Type B pancreatic cell (in vitro differentiated cells): ENCODE measurements around the gene LGR6. TPM values are rescaled to one million over a fixed set of nuclear protein-coding genes. Genes with fewer than 3 reads are reported as not detected.

Experiments used
- DNase-seq: peaks from one replicate; pipeline ENCODE4 v3.0.0; 2021; ENCODE audit warnings: mixed read lengths; ENCODE audit not compliant: unreplicated experiment; ENCODE audit errors: extremely low spot score
- H3K27ac Mint-ChIP-seq: 2 replicates; pipeline ENCODE4 v1.8.0; 2021; ENCODE audit warnings: mild to moderate bottlenecking, mixed read lengths
- H3K27me3 Mint-ChIP-seq: 2 replicates; pipeline ENCODE4 v1.8.0; 2021; ENCODE audit warnings: mixed read lengths
- H3K36me3 Mint-ChIP-seq: 2 replicates; pipeline ENCODE4 v1.8.0; 2021; ENCODE audit warnings: mixed read lengths
- H3K4me1 Mint-ChIP-seq: one replicate; pipeline ENCODE4 v1.8.0; 2021; ENCODE audit warnings: mixed read lengths; ENCODE audit not compliant: unreplicated experiment
- H3K4me3 Mint-ChIP-seq: 2 replicates; pipeline ENCODE4 v1.8.0; 2021; ENCODE audit warnings: mild to moderate bottlenecking, mixed read lengths
- H3K9me3 Mint-ChIP-seq: 2 replicates; pipeline ENCODE4 v1.8.0; 2021; ENCODE audit warnings: mixed read lengths
- total RNA-seq: library from RNA; stranded (reverse); gene quantifications from 2 replicates; pipeline ENCODE4 v1.2.1, GENCODE V29; 2021; ENCODE audit warnings: low replicate concordance
- TF ChIP-seq, protein P1 (sequence below): fragments of 200-600 bp; sonication (generic); conservative IDR thresholded peaks from 2 replicates; pipeline ENCODE4 v1.5.0; 2021; ENCODE audit warnings: antibody characterized with exemption, mild to moderate bottlenecking

LGR6 gene
- total RNA-seq, 1 donor from 2014 or later = 2.8 TPM

DNA sequence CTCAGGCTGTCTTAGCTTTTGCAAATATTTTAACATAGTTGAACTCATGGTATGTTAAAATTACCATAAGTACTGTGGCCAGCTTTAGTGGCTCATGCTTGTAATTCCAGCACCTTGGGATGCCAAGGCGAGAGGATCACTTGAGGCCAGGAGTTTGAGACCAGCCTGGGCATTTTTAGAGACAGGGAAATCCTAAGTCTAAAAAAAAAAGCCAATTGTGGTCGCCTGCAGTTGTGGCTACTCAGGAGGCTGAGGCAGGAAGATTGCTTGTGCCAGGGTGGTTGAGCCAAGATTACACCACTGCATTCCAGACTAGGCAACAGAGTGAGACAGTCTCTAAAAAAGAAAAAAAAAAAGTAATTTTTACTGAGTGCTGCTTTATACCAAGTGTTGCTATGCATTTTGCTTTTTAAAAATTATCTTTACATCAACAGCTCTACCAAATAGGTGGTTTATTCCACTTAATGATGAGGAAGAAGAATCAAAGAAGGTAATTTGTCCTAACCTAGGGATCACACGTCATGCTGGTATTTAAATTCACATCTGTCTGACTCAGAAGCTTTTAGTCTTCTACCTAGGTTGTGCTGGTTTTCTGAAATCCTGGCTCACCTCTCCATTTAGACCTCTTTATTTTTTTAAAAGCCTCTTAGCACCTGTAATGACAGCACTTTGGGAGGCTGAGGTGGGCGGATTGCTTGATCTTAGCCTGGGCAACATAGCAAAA, 171.7 kb downstream of the LGR6 start:
- Mint-ChIP-seq H3K27ac (no peak overlapping the region), H3K27me3 (no peaks in the 10 kb centered on the region), H3K9me3 (no peaks in the 10 kb centered on the region), H3K36me3 (no peaks in the 10 kb centered on the region), H3K4me1 (peaks cover 13% of the 10 kb centered on the region), H3K4me3 (no peak overlapping the region)
- TF ChIP-seq, protein P1, sequence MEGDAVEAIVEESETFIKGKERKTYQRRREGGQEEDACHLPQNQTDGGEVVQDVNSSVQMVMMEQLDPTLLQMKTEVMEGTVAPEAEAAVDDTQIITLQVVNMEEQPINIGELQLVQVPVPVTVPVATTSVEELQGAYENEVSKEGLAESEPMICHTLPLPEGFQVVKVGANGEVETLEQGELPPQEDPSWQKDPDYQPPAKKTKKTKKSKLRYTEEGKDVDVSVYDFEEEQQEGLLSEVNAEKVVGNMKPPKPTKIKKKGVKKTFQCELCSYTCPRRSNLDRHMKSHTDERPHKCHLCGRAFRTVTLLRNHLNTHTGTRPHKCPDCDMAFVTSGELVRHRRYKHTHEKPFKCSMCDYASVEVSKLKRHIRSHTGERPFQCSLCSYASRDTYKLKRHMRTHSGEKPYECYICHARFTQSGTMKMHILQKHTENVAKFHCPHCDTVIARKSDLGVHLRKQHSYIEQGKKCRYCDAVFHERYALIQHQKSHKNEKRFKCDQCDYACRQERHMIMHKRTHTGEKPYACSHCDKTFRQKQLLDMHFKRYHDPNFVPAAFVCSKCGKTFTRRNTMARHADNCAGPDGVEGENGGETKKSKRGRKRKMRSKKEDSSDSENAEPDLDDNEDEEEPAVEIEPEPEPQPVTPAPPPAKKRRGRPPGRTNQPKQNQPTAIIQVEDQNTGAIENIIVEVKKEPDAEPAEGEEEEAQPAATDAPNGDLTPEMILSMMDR = no peak
- no peak for DNase-seq

DNA sequence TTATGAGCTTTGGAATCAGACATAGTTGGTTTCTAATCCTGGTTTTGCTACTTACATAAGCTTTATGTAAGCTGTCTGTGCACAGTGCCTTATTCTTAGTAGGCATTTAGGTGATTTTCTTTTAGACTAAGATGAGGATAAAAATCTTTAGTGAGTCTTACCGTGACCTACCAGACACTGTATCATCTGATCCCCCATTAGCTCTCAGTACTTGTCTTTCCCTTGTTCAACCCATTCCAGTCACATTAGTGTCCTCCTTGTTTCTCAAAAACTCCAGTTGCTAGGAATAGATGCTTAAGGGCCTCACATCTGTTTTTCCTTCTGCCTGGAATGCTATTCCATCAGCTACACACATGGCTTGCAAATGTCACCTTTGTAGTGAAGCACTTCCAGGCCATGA, 173.7 kb downstream of the LGR6 start:
- Mint-ChIP-seq H3K9me3 (no peaks in the 10 kb centered on the region), H3K36me3 (no peaks in the 10 kb centered on the region), H3K27me3 (no peaks in the 10 kb centered on the region), H3K4me3 (no peak overlapping the region), H3K4me1 (peaks cover 5% of the 10 kb centered on the region), H3K27ac (no peak overlapping the region)
- no peak for DNase-seq
- TF ChIP-seq, protein P1 = no peak

Other genes with a start within 250 kb of the LGR6 start
- gene LMOD1, start 247.3 kb upstream of the LGR6 start, total RNA-seq = 0.52 and 3.7 TPM in 2 replicates
- gene TIMM17A, start 238.3 kb upstream of the LGR6 start, total RNA-seq = 50.2 and 53.0 TPM in 2 replicates
- 57.3 and 63.9 TPM in 2 replicates for gene RNPEP, start 211.2 kb upstream of the LGR6 start, total RNA-seq
- 237 and 498 TPM in 2 replicates for gene ELF3, start 183.2 kb upstream of the LGR6 start, total RNA-seq
- gene GPR37L1, start 70.9 kb upstream of the LGR6 start, total RNA-seq = 0.12 and 0.24 TPM in 2 replicates
- gene ARL8A, start 49.1 kb upstream of the LGR6 start, total RNA-seq = 58.6 and 69.1 TPM in 2 replicates
- gene PTPN7, start 33.2 kb upstream of the LGR6 start, total RNA-seq = 0.29 TPM in 1 of 2 replicates, not detected in the other
- 21.5 and 39.1 TPM in 2 replicates for gene UBE2T, start 148.1 kb downstream of the LGR6 start, total RNA-seq
- 22.2 and 31.2 TPM in 2 replicates for gene PPP1R12B, start 154.9 kb downstream of the LGR6 start, total RNA-seq